WERI-Rb-1 (cell line): ENCODE measurements around the gene LRRIQ1.
"Not testable (repeated sequence)": the region's sequence is repeated elsewhere in the genome, so short reads cannot be mapped to it uniquely, and the experiment has no call there.

ENCODE experiments used
- DNase-seq: peaks from one replicate; pipeline ENCODE4 v3.0.0-alpha.2; 2020
- H3K27ac ChIP-seq: fragments of 250-450 bp; sonication (Bioruptor Pico); 2 replicates; pipeline ENCODE4 v1.5.1; 2020; ENCODE audit warnings: mild to moderate bottlenecking, moderate library complexity
- H3K27me3 ChIP-seq: fragments of 250-450 bp; sonication (Bioruptor Pico); 2 replicates; pipeline ENCODE4 v1.5.1; 2021; ENCODE audit warnings: mild to moderate bottlenecking, low read depth, moderate library complexity; ENCODE audit not compliant: insufficient read depth, severe bottlenecking
- H3K36me3 ChIP-seq: fragments of 250-450 bp; sonication (Bioruptor Pico); 2 replicates; pipeline ENCODE4 v1.5.1; 2020; ENCODE audit warnings: mild to moderate bottlenecking, moderate library complexity
- H3K4me3 ChIP-seq: 2 replicates; pipeline ENCODE4 v1.5.1; 2011; ENCODE audit warnings: low read depth, mild to moderate bottlenecking, control low read depth, low read length
- H3K9me3 ChIP-seq: fragments of 250-450 bp; sonication (Bioruptor Pico); 2 replicates; pipeline ENCODE4 v1.5.1; 2021; ENCODE audit warnings: mild to moderate bottlenecking, moderate library complexity; ENCODE audit not compliant: severe bottlenecking
- CTCF ChIP-seq: IDR thresholded peaks from 2 replicates; pipeline ENCODE4 v1.5.1; 2011; ENCODE audit warnings: low read depth, mild to moderate bottlenecking, control low read depth, inconsistent platforms, low read length

Gene LRRIQ1

GRCh38 chr12:85179680-85180270 lies 143.6 kb downstream of the LRRIQ1 start:
- H3K36me3 ChIP-seq: no peaks in the 10 kb centered on the region
- no peak for TF ChIP-seq CTCF
- no peak overlapping the region for H3K27ac ChIP-seq
- H3K4me3 ChIP-seq: no peak overlapping the region
- DNase-seq: no peak
- no peaks in the 10 kb centered on the region for H3K27me3 ChIP-seq
- no peaks in the 10 kb centered on the region for H3K9me3 ChIP-seq

- TF ChIP-seq CTCF: no peak
- Histone ChIP-seq H3K36me3 (no peaks in the 10 kb centered on the region), H3K27me3 (no peaks in the 10 kb centered on the region), H3K27ac (no peak overlapping the region), H3K9me3 (no peaks in the 10 kb centered on the region), H3K4me3 (no peak overlapping the region)
- DNase-seq: no peak
Measured at GRCh38 chr12:85182699-85183098, 146.5 kb downstream of the LRRIQ1 start.

GRCh38 chr12:85183855-85184254 lies 147.7 kb downstream of the LRRIQ1 start:
- Histone ChIP-seq H3K9me3 (no peaks in the 10 kb centered on the region), H3K4me3 (no peak overlapping the region), H3K27me3 (no peaks in the 10 kb centered on the region), H3K36me3 (no peaks in the 10 kb centered on the region), H3K27ac (no peak overlapping the region)
- no peak for TF ChIP-seq CTCF
- no peak for DNase-seq

- no peak for DNase-seq
- H3K27me3 ChIP-seq: no peaks in the 10 kb centered on the region
- H3K36me3 ChIP-seq: no peaks in the 10 kb centered on the region
- no peaks in the 10 kb centered on the region for H3K9me3 ChIP-seq
- H3K27ac ChIP-seq: no peak overlapping the region
- H3K4me3 ChIP-seq: no peak overlapping the region
- no peak for TF ChIP-seq CTCF
Measured at GRCh38 chr12:85186236-85186635, 150.1 kb downstream of the LRRIQ1 start.

DNA sequence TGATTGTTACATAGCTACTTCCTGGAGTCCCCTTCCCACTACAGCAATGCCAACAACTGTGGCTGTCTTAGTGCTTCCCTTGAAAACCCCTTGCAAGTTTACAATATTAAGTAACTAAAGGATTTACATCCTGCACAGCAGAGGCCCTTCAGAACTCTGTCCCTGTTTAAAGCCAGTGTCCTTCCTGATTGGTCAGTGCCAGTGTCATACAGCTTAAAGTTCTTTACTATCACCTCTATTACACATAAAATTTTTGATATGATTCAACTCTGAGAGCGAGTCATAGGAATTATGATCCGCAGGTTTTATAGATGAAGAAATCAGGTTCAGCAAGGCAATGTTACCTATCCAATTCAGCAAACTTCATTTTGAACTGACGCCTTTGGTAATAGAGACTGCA lies 152.5 kb downstream of the LRRIQ1 start:
- no peaks in the 10 kb centered on the region for H3K27me3 ChIP-seq
- no peak overlapping the region for H3K4me3 ChIP-seq
- H3K36me3 ChIP-seq: no peaks in the 10 kb centered on the region
- DNase-seq: no peak
- TF ChIP-seq CTCF: no peak
- no peak overlapping the region for H3K27ac ChIP-seq
- no peaks in the 10 kb centered on the region for H3K9me3 ChIP-seq

DNA sequence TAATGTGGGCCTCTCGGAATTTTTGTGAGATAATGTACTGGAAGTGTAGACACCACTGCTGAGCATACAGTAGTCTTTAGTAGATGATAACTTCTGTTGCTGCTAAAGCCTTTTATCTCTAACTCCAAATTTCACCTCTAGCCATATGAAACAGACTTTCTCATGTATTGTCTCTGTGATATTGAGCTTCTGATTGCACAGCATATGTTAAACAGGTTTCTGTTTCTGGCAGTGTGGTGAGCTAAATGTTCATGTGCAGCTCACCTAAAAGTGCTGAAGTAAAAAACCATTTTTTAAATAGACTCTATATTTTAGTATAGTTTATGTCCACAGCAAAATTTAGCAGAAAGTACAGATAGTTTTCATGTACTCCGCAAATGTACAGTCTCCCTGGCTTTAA lies 154.6 kb downstream of the LRRIQ1 start:
- no peaks in the 10 kb centered on the region for H3K27me3 ChIP-seq
- no peaks in the 10 kb centered on the region for H3K36me3 ChIP-seq
- no peak overlapping the region for H3K27ac ChIP-seq
- DNase-seq: no peak
- TF ChIP-seq CTCF: no peak
- no peak overlapping the region for H3K4me3 ChIP-seq
- no peaks in the 10 kb centered on the region for H3K9me3 ChIP-seq

- DNase-seq, H3K27ac ChIP-seq, H3K4me3 ChIP-seq, H3K27me3 ChIP-seq, H3K9me3 ChIP-seq, H3K36me3 ChIP-seq: not testable (repeated sequence)
Measured at GRCh38 chr12:85203809-85204208, 167.7 kb downstream of the LRRIQ1 start.
